Mucosa of rectum (tissue), 2 donors: ENCODE measurements around the gene ZNF280D.
"Not testable (repeated sequence)": the region's sequence is repeated elsewhere in the genome, so short reads cannot be mapped to it uniquely, and the experiment has no call there.

Source experiments
- H3K27ac ChIP-seq, 2 donors: one replicate each; pipeline ENCODE4 v1.7.0; 2013; ENCODE audit warnings: inconsistent platforms in 2 of 2, low read depth in 2 of 2, low read length in 2 of 2
- H3K27me3 ChIP-seq, 2 donors: one replicate each; pipeline ENCODE4 v1.7.0; 2013; ENCODE audit warnings: low read length in 2 of 2; ENCODE audit not compliant: control insufficient read depth in 2 of 2, insufficient read depth in 2 of 2
- H3K36me3 ChIP-seq, 2 donors: one replicate each; pipeline ENCODE4 v1.7.0; 2013; ENCODE audit warnings: low read length in 2 of 2; ENCODE audit not compliant: control insufficient read depth in 2 of 2, insufficient read depth in 2 of 2
- H3K4me1 ChIP-seq, 2 donors: one replicate each; pipeline ENCODE4 v1.7.0; 2013; ENCODE audit warnings: low read length in 2 of 2, mild to moderate bottlenecking in 1 of 2; ENCODE audit not compliant: control insufficient read depth in 2 of 2, insufficient read depth in 2 of 2
- H3K4me3 ChIP-seq, 2 donors: one replicate each; pipeline ENCODE4 v1.7.0; 2013; ENCODE audit warnings: low read length in 2 of 2
- H3K9ac ChIP-seq, 2 donors: one replicate each; pipeline ENCODE4 v1.7.0; 2013; ENCODE audit warnings: low read length in 2 of 2, low read depth in 1 of 2, mild to moderate bottlenecking in 1 of 2
- H3K9me3 ChIP-seq, 2 donors: one replicate each; pipeline ENCODE4 v1.7.0; 2013; ENCODE audit warnings: low read length in 2 of 2; ENCODE audit not compliant: control insufficient read depth in 2 of 2
- donor health status: healthy.
- donor health status: Normal muscosa, but diverticular disease.

The ZNF280D gene, protein sequence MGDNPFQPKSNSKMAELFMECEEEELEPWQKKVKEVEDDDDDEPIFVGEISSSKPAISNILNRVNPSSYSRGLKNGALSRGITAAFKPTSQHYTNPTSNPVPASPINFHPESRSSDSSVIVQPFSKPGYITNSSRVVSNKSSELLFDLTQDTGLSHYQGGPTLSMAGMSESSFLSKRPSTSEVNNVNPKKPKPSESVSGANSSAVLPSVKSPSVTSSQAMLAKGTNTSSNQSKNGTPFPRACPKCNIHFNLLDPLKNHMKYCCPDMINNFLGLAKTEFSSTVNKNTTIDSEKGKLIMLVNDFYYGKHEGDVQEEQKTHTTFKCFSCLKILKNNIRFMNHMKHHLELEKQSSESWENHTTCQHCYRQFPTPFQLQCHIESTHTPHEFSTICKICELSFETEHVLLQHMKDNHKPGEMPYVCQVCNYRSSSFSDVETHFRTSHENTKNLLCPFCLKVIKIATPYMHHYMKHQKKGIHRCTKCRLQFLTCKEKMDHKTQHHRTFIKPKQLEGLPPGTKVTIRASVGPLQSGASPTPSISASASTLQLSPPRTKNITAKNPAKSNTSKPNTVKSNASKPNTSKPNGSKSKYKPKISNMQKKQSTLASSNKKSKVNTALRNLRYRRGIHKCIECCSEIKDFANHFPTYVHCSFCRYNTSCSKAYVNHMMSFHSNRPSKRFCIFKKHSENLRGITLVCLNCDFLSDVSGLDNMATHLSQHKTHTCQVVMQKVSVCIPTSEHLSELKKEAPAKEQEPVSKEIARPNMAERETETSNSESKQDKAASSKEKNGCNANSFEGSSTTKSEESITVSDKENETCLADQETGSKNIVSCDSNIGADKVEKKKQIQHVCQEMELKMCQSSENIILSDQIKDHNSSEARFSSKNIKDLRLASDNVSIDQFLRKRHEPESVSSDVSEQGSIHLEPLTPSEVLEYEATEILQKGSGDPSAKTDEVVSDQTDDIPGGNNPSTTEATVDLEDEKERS

DNA sequence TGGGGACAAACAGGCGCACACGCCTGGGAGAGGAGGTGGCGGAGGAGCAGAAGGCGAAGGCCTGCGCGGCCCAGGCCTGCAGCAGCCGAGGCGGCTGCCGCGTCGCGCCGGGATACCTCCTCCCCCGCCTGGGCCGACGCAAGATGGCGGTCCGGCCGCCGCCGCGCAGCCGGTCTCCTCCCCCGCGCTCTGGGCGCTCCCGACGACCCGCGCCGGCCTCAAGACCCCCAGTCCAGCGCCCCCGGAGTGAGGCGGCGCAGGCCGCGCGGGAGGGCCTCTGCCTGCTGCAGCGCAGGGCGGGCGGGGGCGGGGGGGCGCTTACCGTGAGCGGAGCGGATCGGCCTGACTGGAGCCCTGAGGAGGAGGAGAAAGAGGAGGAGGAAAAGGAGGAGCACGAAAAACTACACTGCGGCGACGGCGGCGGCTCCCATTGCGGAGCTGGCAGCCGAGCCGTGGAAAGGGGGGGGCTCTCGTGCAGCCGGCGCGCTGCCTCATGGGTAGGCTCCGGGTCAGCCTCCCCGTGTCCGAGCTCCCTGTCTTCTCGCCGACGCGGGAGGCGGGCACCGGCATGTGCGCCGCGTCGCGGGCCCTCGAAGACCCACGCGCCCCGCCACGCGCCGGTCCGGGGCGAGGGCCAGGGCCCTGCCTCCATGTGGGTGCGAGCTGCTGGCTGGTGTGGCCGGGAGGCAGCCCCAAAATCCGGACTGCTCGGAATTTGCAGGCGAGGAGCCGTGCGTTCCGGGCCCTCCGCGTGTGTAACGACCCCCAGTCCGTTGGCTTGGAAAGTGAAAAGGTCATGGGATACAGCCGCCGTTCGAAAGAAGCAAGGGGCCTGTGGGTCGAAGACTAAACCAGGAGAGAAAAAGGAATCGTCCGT lies at the start of gene ZNF280D:
Gene ZNF280D, minus strand, starts transcription at position 374 of the 877 bp plus-strand sequence. CDS start 26,400 bp downstream, outside the sequence.
- peak within 1 kb of the TSS; percentile 89 for H3K27ac ChIP-seq
- H3K9me3 ChIP-seq, result no peaks in the 10 kb centered on the region
- H3K4me3 ChIP-seq, result peak within 1 kb of the TSS; percentile 87 to 88
- H3K36me3 ChIP-seq, result peaks cover 0 to 2% of the 10 kb centered on the region in 2 donors
- H3K4me1 ChIP-seq, result peaks cover 10 to 30% of the 10 kb centered on the region in 2 donors
- no peaks in the 10 kb centered on the region for H3K27me3 ChIP-seq
- peak within 1 kb of the TSS; percentile 77 to 89 for H3K9ac ChIP-seq

- Histone ChIP-seq H3K27me3 (no peaks in the 10 kb centered on the region), H3K27ac (no peak overlapping the region), H3K36me3 (no peaks in the 10 kb centered on the region), H3K4me1 (no peaks in the 10 kb centered on the region), H3K9me3 (no peaks in the 10 kb centered on the region), H3K4me3 (no peak overlapping the region), H3K9ac (no peak overlapping the region)
Measured at GRCh38 chr15:56782306-56782705, 49.0 kb upstream of the ZNF280D start.

DNA sequence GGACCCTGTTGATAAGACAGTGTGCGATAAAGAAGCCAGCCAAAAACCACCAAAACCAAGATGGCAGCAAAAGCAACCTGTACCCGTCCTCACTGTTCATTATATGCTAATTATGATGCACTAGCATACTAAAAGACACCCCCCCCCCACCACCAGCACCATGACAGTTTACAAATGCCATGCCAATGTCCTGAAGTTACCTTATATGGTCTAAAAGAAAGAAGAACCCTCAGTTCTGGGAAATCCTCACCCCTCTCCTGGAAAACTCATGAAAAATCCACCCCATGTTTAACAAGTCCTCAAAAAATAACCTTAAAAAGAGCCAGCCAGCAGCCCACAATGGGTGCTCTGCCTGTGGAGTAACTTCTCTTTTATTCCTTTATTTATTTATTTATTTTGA lies 48.4 kb upstream of the ZNF280D start:
- no peak overlapping the region for H3K9ac ChIP-seq
- no peak overlapping the region for H3K4me3 ChIP-seq
- no peak overlapping the region for H3K27ac ChIP-seq
- no peaks in the 10 kb centered on the region for H3K36me3 ChIP-seq
- H3K9me3 ChIP-seq, result no peaks in the 10 kb centered on the region
- H3K27me3 ChIP-seq, result no peaks in the 10 kb centered on the region
- H3K4me1 ChIP-seq, result no peaks in the 10 kb centered on the region

GRCh38 chr15:56780102-56780725 lies 46.9 kb upstream of the ZNF280D start:
- H3K27me3 ChIP-seq, H3K4me3 ChIP-seq, H3K27ac ChIP-seq, H3K4me1 ChIP-seq, H3K9ac ChIP-seq, H3K9me3 ChIP-seq, H3K36me3 ChIP-seq: not testable (repeated sequence)

GRCh38 chr15:56779449-56779848 lies 46.1 kb upstream of the ZNF280D start:
- H3K36me3 ChIP-seq, H3K4me1 ChIP-seq, H3K27ac ChIP-seq, H3K9me3 ChIP-seq, H3K27me3 ChIP-seq, H3K9ac ChIP-seq, H3K4me3 ChIP-seq: not testable (repeated sequence)

DNA sequence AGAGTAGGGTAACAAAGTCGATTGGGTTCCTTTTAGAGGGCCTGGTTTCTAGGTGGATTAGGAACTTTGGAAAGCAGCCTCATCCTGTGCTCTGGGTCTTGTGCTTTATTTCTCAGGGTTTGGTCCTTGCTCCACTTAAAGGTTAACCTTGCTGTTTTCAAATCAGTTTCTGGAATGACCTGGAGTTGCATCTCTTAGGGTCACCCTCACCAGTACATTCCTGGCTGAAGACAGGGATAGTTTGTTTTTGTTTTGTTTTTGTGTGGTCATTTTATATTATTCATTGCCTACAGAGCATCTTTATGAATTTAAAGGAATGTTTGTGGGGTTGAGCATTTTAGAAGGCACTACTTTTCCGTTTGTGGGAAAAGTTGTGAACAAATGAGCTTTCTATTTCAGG lies 45.5 kb upstream of the ZNF280D start:
- H3K9ac ChIP-seq, result no peak overlapping the region

GRCh38 chr15:56776839-56777238 lies 43.5 kb upstream of the ZNF280D start:
- H3K27me3 ChIP-seq, result no peaks in the 10 kb centered on the region
- H3K4me3 ChIP-seq, result no peak overlapping the region
- H3K4me1 ChIP-seq, result peaks cover 2 to 3% of the 10 kb centered on the region in 2 donors
- no peak overlapping the region for H3K27ac ChIP-seq
- no peaks in the 10 kb centered on the region for H3K9me3 ChIP-seq
- H3K36me3 ChIP-seq, result no peaks in the 10 kb centered on the region
- H3K9ac ChIP-seq, result no peak overlapping the region

More for the DNA sequence above, 45.5 kb upstream of the ZNF280D start:
- H3K9me3 ChIP-seq, result no peaks in the 10 kb centered on the region
- H3K4me1 ChIP-seq, result no peaks in the 10 kb centered on the region
- no peaks in the 10 kb centered on the region for H3K27me3 ChIP-seq
- H3K27ac ChIP-seq, result no peak overlapping the region
- no peak overlapping the region for H3K4me3 ChIP-seq
- H3K36me3 ChIP-seq, result no peaks in the 10 kb centered on the region

DNA sequence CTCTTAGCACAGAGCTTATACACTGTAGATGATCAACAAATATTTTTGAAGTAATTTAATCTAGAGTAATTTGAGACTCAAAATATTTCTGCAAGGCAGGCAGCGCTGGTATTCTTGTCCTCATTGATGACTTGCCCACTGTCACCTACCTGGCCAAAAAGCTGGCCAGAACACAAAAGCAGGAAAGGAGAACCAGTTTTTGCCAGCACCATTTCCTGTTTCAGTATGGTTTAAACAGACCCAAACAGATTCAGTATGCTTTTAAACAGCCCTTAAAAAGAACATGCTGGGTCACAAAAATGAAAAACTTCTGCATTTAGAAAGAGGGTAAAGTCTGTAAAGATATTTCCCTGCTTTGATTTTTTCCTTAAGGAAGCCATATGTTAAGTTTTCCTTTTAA lies 42.3 kb upstream of the ZNF280D start:
- Histone ChIP-seq H3K9ac (no peak overlapping the region), H3K27me3 (no peaks in the 10 kb centered on the region), H3K36me3 (no peaks in the 10 kb centered on the region), H3K27ac (no peak overlapping the region), H3K4me1 (peaks cover 2 to 3% of the 10 kb centered on the region in 2 donors), H3K9me3 (no peaks in the 10 kb centered on the region), H3K4me3 (no peak overlapping the region)

- H3K4me3 ChIP-seq, result no peak overlapping the region
- no peaks in the 10 kb centered on the region for H3K9me3 ChIP-seq
- peaks cover 2 to 3% of the 10 kb centered on the region in 2 donors for H3K4me1 ChIP-seq
- no peaks in the 10 kb centered on the region for H3K36me3 ChIP-seq
- no peak overlapping the region for H3K9ac ChIP-seq
- H3K27me3 ChIP-seq, result no peaks in the 10 kb centered on the region
- no peak overlapping the region for H3K27ac ChIP-seq
Measured at GRCh38 chr15:56774356-56774755, 41.0 kb upstream of the ZNF280D start.
